Stimulated activated CD4-positive, alpha-beta T cell treated with anti-CD3 and anti-CD28 coated beads, Interleukin-4, amount 100 ng/mL, for 1 hour (primary cell): ENCODE measurements around the gene BST1.
A peak's percentile ranks its signal among the peaks of the same experiment; 100 is the strongest.

Experiments
- DNase-seq: peaks from one replicate; pipeline ENCODE4 v3.0.0-alpha.2; 2020

BST1 gene, protein sequence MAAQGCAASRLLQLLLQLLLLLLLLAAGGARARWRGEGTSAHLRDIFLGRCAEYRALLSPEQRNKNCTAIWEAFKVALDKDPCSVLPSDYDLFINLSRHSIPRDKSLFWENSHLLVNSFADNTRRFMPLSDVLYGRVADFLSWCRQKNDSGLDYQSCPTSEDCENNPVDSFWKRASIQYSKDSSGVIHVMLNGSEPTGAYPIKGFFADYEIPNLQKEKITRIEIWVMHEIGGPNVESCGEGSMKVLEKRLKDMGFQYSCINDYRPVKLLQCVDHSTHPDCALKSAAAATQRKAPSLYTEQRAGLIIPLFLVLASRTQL

GRCh38 chr4:15702941-15703403 lies at the start of gene BST1:
Gene BST1 (plus strand): TSS chr4:15703065. CDS start chr4:15703145, 80 bp downstream.
- DNase-seq = peak; percentile 53

- no peak for DNase-seq
Observed at GRCh38 chr4:15653420-15653819, 49.4 kb upstream of the BST1 start.

DNA sequence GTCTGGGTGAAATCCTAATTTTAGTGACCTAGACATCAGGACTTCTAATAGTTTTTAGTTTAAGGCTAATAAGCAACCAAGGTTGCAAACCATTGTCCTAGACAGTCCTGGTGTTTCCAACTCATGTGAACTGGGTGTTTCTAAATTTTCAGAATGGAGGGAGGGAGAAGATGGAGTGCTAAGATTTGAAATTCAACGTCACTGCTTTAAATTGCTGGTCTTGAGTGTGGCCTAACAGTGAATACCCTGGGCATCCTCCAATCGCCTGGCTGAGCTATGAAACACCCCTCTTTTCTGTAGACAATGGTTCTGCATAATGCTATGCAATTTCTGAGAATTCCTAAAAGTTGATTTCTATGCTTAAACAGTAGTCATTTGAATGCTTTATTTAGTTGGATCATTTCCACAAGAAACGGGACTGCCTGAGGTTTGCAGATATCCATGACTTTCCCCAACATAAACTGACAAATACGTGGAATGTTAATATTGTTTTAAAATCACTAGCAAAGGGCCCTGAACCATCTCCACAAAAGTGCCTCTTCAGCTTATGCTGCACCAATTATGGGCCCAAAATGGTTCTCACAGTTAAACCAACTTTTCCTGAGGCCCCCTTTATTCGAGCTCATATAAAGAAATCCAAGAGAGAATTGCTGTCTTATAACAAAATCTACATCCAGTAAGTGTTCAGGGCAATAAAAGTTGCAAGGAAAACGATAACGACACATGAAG lies 48.8 kb upstream of the BST1 start:
- no peak for DNase-seq

- peak; percentile 37 for DNase-seq
Observed at GRCh38 chr4:15654593-15655222, 48.2 kb upstream of the BST1 start.

- peak; percentile 83 for DNase-seq
Observed at GRCh38 chr4:15655223-15656037, 47.4 kb upstream of the BST1 start, which contains the start of gene FBXL5. Gene FBXL5 (minus strand): TSS chr4:15655357. CDS start chr4:15655287, 70 bp downstream.

- no peak for DNase-seq
Observed at GRCh38 chr4:15656038-15656470, 46.8 kb upstream of the BST1 start.

DNA sequence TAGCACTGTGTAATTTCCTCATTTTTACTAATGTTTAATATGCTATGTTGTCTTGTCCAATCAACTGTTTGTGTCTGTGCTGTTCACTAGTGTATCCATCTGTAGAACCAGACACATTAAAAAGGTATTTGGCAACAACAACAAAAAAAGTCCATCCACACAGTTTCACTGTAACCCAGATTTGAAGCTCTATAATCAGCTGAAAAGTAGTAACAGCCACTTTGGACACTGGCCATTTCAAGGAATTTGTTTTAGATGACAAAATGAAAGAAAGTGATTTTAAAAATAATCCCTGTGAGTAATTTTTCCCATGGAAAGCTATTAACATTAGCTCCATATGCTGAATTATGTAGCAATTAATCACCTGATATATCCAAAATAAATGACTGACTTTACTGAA lies 45.5 kb upstream of the BST1 start:
- no peak for DNase-seq

DNA sequence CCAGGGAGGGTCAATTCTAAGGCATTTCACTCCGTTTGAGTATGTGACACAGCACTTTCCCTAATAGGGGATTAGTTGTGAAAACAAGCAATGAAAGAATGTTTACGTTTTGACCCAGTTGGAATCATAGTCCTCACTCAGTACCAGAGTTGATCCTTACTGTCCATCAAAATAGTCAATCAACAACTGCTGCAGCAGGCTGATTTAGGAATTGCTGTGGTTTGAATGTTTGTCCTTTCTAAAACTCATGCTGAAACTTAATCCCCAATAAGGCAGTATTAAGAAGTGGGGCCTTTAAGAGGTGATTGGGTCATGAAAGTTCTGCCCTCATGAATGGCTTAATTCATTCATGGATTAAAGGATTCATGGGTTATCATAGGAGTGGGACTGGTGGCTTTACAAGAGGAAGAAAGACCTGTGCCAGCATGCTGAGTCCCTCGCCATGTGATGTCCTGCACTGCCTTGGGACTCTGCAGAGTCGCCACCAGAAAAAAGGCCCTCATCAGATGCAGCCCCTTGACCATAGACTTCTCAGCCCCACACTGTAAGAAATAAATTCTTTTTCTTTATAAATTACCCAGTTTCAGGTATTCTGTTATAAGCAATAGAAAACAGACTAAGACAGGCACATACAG lies 44.6 kb upstream of the BST1 start:
- no peak for DNase-seq

- no peak for DNase-seq
Observed at GRCh38 chr4:15658781-15659180, 44.1 kb upstream of the BST1 start.

DNA sequence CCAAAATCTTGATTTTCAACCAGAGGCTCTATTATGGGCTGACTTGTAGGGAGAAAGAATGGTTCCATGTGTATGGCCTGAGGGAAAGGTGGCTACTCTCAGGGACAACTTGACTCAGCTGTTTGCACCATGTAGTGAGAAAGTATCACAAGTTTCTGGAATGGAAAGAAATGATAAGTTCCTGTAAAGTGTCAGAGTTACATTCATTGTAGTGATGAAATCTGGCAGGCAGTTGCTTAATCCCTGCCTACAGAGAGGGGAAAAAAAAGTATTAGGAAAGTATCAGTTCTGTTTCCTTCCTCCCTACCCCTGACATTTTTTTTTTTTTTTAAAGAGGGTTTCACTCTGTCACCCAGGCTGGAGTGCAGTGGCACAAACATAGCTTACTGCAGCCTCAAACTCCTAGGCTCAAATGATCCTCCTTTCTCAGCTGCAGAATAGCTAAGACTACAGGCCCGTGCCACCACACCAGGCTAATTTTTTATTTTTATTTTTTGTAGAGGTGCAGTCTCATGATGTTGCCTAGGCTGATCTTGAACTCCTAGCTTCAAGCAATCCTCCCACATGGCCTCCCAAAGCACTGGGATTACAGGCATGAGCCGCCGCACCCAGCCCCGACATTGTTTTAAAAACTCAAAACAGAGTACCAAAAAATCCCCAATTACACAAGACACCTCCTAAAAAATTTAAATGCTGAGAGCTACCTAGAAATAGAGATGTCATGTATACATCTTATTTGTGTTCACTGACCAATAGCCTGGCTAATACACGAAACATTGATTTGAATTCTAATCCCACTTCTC lies 42.9 kb upstream of the BST1 start:
- no peak for DNase-seq

DNA sequence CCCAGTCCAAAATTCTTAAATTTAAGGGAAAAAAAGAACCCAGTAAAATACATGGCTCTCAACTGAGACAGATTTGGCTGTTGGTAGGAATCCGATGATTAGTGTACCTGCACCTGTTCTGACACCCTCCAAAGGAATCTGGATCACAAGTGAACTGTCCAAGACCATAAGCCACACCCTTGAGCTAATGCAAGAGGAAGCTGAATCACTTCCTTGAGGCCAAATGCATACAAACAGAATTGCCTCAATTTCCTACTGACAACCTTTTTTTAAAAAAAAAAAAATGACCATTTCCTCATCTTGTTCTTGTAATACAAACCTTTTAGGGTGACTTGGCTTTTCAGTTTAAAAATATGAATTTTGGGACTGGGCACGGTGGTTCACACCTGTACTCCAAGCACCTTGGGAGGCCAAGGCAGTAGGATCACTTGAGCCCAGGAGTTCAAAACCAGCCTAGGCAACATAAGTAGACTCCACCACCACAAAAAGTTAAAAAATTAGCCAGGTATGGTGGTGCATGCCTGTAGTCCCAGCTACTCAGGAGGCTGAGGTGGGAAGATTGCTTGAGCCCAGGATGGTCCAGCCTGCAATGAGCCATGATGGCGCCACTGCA lies 37.0 kb upstream of the BST1 start:
- no peak for DNase-seq

DNA sequence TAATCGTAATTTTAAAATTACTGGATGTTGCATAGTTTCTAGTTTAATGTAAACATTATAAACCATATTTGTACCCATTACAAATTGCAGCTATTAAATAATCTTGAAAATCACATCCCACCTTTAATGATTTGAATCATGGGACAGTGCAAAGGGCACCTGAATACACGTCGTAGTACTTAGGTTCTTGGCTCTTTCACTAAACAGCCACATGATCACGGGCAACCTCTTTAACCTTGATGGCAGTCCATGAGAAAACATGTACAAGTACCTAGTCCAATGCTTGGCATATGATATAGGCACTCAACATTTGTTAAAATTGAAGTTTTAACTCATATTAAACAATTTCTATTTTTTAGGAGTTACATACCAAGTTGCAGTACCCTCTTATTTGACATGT lies 35.9 kb upstream of the BST1 start:
- no peak for DNase-seq

GRCh38 chr4:15668566-15669435 lies 34.1 kb upstream of the BST1 start:
- DNase-seq = no peak

DNA sequence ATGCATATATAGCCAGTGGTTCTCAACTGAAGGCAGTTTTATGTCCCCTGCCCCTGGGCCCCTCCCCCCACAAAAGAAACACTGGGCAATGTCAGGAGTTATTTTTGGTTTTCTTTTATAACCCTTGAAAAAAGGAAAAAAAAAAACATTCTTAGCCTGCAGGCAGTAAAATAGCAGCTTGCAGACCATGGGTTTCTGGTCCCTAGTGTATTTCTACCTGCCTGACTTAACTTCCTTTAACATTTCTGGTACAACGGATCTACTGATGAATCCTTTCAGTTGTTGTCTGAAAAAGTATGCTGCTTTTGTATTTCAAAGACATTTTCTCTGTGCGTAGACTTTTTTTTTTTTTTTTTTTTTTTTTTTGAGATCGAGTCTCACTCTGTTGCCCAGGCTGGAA lies 32.3 kb upstream of the BST1 start:
- DNase-seq = no peak

- no peak for DNase-seq
Observed at GRCh38 chr4:15672101-15672500, 30.8 kb upstream of the BST1 start.

GRCh38 chr4:15673337-15673736 lies 29.5 kb upstream of the BST1 start:
- DNase-seq = no peak

DNA sequence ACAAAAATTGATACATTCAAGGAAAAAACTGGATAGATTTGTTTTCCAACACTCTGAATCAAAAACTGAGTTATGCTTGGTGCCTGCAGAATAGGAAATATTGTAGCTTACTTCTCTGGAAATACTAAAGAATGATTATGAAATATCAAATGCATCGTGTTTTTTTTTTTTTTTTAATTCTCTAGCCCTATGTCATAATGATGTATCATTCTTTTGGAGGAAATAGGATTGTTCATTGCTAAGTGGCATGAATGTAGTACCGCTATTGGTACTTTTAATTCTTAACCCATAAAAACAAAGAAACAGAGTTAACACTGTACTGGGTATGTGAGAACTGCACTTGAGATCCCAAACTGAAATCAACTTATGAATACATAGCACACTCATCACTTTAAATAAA lies 28.8 kb upstream of the BST1 start:
- no peak for DNase-seq

GRCh38 chr4:15674926-15675325 lies 27.9 kb upstream of the BST1 start:
- DNase-seq = no peak

DNA sequence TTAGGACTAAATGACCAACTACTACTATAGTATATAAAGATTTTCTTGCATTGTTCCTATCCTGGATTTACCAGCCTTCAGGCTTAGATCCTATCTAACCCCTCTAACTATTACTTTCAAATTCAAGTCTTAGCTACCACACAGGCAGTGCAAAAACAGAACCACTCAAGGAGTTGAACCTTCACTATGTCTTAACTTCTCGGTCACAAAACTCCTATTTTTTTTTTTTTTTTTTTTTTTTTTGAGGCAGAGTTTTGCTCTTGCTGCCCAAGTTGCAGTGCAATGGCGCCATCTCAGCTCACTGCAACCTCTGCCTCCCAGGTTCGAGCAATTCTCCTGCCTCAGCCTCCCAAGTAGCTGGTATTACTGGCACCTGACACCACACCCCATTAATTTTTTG lies 27.5 kb upstream of the BST1 start:
- no peak for DNase-seq

DNA sequence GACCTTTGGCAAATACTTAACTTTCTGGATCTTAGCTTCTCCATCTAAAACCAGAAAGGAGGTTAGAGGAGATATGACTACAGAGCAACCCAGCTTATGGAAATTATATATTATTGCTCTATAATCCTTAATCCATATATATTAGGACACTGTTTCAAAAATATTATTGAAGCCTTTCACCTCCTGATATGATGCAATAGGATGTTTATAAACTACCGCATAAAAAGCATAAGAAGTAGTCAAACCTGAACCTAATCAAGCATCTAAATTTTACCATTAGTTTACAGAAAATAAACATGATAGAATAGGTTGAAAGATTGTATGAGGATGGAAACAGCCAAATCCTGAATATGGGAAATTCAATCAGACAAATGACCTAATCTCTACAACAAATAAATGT lies 26.8 kb upstream of the BST1 start:
- no peak for DNase-seq
